Activated CD8-positive, alpha-beta memory T cell treated with anti-CD3 and anti-CD28 coated beads, Interleukin-2, amount 50 U/mL, for 24 hours (primary cell): Measurements from ENCODE around the gene RAET1E.
"Not testable (repeated sequence)": the region's sequence is repeated elsewhere in the genome, so short reads cannot be mapped to it uniquely, and the experiment has no call there.

Experiments used
- DNase-seq: peaks from one replicate; pipeline ENCODE4 v3.0.0-alpha.2; 2020; ENCODE audit errors: extremely low read depth

RAET1E gene

DNA sequence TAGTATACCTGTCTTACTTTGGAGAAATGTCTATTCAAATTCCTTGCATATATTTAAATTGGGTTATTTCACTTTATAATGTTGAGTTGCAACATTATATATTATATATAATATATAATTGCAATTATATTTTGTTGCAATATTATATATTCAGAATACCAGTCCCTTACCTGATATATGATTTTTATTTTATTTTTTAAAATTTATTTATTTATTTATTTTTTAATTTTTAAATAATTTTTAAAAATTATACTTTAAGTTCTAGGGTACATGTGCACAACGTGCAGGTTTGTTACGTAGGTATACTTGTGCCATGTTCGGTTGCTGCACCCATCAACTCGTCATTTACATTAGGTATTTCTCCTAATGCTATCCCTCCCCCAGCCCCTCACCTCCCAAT lies 29.1 kb upstream of the RAET1E start:
- not testable (repeated sequence) for DNase-seq

DNA sequence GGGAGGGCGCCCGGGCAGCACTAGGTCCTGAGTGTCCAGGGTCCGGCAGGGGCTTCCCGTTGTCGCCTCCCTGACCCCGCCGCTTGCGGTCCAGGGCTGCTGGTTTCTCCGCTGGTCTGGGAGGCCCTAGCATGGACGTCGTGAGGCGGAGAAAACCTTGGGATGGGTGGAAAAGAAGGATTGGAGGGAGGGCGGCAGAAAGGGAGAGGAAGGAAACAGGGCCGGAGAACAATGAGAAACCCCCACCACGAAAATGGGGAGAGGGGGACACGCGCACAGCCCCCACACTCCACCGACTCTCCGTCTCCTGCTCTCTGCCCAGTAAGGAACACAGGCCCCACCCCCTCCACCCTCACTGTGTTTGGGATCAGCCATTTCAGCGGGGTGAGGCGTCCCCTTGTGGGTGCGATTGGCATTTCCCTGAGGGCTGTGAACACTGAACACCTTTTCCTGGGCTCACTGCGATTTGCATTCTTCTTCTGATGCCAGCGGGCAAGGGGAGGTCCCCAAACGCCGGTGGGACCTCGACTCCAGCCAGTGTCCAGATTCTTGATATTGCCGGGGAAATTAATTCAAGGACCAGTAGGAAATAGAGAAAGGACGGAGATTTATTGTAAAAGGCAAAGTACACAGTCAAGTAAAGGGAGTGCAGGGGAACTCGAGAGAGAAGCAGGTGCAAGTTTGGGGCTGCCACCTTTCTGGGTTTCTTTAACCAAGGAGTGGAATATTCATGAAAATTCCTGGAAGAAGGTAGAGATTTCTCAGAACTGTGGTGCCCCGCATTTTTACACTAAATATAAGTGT lies 28.3 kb upstream of the RAET1E start:
- peak; percentile 43 for DNase-seq

DNA sequence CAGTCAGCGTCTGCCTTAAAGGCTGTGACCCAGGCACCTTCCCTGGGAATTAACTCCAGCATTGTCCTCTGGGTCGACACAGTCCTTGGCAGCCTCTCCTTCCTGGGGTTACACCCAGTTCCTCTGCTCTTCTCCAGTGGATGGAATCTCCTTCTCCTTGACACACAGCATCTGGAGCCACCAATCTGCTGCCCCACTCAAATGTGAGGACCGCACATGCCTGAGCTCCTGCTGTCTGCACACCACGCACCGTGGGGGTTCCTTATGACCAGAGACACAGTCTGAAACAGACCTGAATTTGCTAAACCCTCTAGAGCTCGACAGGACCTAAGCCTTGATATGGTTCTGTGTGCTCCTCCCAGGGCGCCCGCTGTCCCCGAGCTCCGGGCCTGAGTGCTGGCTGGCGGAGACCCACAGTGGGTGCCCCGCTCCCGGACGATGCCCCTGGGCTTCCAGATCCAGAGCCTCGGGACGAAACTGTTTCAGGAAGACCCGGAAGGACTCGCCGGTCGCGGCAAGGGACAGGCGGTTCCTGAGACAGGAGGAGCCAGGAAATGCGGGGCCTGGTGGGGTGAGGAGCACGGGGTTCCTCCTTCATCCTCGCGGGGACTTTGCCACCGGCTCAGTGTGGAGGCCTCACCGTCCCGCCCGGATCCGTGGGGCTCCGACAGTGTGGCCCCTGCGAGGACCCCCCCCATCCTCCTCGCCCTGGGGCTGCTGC lies 27.5 kb upstream of the RAET1E start:
- no peak for DNase-seq

DNA sequence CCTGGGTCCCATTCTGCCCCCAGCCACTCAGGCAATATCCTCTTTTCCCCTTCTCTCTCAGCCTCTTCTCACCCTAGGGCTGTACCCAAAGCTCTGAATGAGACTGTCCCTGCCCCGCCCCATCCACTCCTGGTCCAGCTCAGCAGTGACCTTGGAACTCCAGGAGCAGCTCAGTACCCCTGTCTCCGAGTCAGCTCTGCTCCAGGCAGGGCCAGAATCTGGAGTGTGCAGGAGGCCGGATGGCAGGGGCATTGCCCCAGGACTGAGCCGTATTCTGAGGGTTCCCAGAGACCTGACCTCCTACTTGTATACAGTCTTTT lies 27.0 kb upstream of the RAET1E start:
- no peak for DNase-seq

DNA sequence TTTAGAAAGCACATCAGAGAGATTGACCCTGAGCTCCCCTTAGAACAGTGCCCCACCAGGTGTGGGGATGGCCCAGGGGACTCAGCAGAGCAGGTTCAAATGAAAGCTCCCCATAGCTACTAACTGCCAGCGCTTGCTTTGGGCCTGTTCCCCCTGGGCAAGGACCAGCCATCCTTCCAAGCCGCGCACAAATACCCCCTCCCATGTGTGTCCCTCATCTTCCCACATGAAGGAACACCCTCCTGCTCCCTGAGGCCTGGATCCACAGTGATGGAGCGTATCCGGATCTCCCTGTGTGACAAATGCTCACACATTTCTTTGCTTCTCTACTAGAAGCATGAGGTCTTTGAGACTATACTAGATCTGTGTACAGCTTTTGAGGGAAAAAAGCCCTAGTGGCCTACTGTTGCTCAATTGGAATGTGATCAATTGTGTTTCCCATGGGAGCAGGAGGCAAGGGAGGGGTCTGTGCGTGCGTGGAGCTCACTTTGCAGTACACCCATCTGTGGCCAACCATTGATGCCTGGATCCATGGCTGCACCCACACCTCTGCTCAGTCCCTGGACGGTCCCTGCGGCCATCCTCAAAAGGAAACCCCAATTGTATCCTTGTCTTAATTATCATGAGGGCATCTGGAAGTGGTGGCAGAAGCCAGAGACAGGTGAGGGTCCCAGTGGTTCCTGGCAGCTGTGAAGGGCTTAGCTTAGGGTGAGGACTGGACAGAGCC lies 26.5 kb upstream of the RAET1E start:
- no peak for DNase-seq

DNA sequence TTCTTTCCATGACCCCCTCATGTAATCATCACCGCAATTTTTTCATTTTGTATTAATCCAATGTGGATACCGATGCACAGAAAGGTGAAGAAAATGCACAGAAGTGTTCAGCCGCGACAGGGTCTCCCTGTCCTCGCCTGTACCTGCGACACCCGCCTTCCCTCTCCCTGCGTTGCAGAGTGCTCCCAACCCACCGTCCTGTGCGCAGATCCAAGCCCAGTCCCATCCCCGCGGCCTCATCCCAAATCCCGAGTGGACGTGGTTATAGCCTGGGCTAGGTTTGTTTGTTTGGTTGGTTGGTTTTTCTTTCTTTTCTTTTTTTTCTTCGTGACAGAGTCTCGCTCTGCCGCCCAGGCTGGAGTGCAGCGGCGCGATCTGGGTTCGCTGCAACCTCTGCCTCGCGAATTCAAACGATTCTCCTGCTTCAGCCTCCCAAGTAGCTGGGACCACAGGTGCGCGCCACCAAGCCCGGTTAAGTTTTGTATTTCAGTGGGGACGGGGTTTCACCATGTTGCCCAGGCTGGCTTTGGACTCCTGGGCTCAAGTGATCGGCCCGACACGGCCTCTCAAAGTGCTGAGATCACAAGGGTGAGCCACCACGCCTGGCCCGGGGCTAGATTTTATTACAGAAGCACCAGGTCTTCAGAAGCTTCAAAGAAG lies 25.5 kb upstream of the RAET1E start:
- no peak for DNase-seq

DNA sequence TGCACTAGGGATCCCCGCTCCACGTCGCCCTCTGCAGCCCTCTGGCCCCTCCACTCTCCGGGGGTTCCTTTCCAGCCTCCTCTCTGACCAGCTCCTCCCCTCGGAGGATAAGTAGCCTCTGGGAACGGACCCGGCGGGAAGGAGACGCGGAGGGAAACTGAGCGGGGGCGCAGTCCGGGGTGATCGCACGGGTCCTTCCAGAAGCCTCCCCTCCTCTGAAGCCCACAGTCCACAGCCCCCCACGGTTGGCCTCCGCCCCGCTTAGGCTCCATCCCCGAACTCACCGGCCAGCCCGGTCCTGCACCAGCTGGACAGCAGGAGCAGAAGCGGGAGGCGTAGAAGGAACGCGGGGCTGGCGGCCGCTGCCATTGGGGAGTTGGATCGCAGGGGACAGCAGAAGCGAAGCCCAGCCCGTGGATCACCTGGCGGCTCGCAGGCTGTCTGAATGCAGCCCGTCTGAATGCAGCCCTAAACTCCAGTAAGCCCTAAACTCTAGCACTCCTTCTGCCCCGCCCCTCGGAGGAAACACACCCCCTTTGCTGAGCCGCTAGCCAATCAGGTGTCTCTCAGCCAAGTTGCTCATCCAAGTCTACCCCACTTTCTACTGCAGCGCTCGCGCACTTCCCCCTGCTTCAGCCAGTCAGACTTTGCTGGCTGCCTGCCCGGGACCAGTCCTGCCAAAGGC lies 24.9 kb upstream of the RAET1E start, which contains the start of gene RAET1G:
Gene RAET1G (minus strand): TSS at position 480 of the 685 bp plus-strand sequence. CDS start 111 bp downstream, at position 369.
- DNase-seq, result peak; percentile 57

DNA sequence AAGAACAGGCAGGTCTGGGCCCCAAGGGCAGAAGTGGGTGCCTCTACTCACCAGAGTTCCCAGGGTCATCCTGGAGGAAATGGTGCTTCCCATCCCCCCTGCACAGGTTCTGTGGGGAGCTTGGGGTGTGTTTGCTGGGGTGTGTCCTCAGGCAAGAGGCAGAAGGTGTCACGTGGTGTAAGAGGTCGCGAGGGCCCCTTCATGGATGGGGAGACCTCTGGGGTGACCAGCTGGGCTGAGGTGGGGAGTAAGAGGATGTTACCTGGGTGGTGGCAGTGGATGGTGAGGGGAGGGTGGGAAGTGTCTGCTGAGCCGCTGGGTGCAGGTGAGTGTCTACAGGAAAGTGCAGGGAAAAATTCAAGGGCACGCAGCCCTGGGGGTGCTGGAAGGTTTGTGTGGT lies 24.2 kb upstream of the RAET1E start:
- not testable (repeated sequence) for DNase-seq

DNA sequence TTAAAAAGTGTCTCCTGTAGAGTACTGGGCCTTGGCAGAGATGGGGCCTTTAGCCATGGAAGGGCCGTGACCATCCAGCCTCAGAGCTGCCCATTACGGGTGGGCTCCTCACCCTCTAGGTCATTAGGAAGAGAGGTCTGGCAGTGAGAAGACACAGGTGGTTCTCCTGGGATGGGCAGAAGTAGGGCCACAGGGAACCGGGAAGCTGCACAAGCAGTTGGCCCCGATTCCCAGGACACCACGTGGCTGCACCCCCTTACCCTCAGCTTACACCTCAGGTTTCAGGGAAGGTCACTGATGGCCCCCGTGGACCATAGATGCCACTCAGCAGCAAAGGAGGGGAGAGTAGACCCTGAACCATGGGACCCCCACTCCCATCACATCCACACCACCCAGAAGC lies 23.4 kb upstream of the RAET1E start:
- DNase-seq, result no peak

DNA sequence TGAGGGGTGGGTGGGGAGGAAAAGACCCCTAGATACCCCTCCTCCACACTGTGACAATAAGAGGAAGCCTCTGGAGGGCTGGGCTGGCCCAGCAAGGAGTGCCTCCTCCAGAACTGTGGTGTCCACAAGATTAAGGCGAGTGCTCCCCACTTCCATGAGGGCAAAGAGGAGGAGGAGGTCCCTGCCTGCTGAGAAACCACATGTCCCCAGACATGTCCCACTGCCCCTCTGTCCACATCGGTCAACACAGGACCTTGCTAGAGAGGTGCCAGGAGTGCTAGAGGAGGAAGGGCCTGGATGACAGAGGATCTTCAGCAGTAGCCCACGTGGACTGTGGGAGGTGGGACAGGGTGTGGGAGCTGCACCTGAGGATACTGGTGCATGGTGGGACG lies 21.9 kb upstream of the RAET1E start:
- no peak for DNase-seq

DNA sequence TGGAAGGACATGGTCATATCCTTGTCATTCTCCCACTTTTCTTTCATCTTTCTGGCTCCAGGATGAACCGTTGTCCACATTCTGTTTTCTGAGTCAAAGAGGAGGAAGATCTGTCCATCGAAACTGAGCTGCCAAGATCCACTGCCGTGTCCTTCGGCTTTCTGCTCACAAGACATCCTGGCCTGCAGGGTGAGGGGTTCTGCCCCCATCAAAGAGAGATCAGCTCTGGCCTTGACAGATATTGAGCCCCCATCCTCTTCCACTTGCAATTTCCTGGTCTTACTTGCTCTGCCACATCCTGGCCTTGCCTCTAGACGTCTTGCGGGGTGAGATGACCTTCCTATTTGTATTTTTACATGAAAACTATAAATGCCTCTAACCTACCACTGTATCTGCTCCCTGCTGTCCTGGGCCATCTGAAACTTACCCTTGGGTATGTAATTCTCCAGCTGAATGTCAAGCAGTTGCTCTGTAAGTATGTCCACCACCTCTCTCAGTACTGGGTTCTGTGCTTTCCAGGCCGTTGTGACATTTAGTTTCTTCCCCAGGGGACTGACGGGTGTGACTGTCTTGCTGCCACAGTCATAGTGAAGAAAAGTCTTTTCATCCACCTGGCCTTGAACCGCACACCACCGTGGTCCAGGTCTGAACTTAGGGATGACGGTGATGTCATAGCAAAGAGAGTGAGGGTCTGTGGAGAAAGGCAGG lies 21.4 kb upstream of the RAET1E start:
- DNase-seq, result not testable (repeated sequence)

DNA sequence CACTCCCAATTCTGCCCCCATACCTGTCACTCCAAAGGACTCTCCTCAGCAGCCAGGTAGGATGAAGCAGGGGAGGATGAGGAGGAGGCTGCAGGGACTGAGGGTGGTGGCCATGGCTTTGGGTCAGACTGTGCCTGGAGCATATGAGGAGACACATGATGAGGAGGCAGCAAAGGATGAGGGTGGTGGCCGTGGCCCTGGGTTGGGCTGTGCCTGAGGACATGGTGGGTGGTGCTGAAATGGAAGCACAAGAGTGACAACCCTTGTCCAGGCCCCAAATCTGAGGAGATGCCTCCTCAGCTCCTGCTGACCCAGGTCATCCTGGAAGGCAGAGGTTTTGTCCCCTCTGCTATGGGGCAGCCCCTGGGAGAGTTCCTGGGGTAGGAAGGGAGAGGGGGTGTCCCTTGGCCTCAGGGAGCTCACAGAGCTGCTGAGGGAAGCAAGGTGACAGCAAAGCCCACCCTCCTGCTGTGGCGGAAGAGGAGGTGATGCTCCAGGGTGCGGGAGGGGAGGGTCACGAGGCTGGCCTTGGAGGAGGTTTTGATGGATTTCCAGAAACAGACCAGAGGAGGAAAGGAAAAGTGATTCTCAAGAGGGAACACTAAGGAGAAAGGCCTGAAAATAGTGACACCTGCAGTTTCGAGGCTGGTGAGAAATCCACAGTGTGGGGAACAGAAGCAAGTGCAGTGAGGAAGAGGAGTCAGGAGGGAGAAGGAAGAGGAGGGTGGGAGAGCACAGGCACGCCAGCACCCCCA lies 20.4 kb upstream of the RAET1E start:
- no peak for DNase-seq

DNA sequence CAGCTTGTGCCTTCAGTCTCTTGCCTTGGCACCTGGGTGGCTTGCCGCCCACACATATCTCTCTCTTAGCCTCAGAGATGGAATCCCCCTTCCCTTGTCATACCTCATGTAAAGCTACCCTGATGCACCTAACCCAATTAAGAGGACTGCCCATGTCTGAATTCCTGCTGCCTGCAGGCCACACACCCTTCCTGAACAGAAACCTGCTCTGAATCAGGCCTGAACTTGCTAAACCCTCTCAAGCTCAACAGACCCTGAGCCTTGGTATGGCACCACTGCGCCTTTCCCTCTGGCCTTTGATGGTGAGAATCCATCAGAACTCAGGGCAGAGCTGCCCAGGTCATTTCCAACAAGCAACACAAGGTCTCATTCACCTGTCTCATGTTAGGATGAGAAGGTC lies 19.8 kb upstream of the RAET1E start:
- DNase-seq, result no peak

DNA sequence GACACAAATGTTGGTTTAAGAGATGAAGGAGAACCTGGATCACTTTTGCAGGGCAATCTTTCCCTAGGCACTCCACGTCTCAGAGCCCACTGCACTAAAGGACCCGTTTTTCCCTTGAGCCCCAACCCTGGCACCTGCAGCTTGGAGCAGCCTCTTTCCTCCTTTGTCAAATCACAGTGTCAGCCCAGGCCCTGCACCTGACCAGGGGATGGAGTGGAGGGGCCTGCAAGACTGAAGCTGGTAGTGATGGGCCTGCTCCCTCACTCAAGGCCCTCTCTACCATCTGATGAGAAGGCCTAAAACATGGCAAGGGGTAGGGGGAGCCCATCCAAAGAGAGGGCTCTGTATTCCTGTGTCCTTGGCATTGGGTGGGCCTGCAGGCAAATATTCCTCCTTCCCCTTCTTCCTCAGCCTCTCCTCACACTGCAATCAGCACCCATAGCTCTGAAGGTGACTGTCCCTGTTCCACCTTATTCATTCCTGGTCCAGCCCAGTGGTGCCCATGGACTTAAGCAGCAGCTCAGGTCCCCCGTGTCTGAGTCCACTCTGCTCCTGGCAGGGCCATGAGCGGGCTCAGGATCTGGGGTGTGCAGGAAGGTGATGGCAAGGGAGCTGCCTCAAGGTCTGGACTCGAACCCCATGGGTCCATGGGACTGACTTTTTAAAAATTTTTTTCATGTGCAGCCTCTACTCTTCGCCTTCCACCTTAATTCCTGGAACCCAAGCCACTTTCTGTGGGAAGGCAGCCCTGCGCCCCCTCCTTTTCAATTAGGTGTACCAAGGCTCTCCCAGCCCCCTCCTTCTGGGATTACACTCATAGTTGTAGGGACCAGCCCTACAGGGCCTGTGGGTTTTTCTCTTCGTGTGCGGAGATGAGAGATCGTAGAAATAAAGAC lies 18.3 kb upstream of the RAET1E start:
- no peak for DNase-seq

DNA sequence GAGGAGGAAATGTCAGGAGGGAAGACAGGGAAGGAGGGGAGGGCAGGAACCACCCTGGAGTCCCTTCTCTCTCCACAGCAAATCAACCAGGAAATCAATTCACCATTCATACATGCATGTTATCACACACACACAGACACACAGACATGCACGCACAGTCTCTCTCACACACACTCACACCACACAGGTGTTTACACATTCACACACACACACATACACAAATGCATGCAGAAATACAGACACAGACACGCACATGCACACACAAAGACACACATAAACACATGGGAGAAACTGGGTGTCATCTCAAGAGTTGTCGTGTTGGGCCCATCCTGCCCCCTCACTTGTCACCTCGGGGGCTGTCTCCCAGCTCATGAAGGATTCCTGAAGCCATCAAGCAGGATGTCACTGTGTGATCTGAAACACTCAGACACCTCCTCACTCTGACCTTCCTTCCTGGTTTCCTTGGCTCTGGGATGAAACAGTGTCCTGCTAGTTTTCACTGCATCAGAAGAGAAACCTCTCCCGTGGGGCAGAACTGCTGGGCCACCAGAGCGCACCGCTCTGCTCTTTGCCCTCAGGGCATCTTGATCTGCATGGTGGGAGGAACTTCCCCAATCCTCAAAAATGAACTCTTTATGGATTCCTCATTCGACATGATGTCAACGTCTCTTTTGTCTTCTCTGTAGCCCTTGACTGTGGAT lies 15.8 kb upstream of the RAET1E start:
- DNase-seq, result no peak

DNA sequence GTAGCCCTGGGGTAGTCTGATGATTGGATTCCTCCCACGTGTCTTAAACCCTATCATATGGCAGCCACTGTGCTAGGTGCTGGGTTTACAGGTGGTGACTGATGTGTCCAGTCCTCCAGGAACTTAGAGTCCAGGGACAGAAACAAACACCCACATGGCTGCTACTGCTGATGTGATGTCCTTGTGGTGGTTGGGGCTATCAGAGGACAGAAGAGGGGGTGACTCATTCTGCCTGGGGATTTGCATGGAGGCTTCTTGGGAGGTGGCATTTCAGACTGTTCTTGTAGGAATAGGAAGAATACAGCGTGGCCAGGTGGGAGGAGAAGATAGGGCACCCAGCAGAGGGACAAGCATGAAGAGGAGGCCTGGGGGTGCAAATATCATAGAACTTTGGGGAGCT lies 15.2 kb upstream of the RAET1E start:
- DNase-seq, result no peak

DNA sequence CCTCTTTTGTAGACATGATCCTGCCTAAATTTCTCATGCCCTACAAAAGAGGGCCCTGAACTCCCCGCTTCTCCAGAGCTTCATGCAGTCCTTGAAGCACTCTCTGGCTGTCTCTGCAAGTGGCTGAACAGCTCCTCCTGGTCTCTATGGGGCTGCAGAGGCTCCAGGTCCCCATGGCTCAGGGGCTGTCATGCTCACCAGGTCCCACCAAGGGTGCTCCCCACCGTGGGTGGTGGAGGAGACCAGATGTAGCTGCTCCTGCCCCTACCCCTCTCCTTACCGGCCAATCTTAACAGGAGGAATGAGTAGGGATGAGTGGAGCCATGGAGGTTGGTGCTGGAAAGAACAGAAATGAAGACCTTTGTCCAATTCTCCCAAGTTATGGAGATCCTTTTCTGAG lies 14.8 kb upstream of the RAET1E start:
- not testable (repeated sequence) for DNase-seq

DNA sequence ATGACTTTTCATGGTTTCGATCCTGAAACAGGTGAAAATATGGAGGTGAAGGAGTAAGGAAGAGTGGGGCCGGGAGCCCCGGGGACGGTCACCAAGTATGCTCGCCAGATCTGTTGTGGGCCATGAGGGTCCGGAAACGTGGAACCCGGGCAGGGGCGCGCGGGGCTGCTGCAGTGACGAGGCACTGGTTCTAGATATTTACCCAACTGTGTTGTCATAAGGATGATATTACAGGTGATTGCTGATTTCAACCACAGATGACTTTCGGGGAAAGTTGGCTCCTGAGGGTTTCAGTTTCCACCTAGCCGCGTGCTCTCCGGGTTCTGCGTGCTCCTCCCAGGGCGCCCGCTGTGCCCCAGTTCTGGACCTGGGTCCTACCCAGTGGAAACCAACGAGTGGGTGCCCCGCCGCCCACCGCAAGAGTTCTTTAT lies 12.8 kb upstream of the RAET1E start:
- DNase-seq, result no peak
